H1 (cell line): ENCODE results near the gene VWF. TPM values are rescaled to one million over a fixed set of nuclear protein-coding genes. Genes with fewer than 3 reads are reported as not detected.
A peak's percentile ranks its signal among the peaks of the same experiment; 100 is the strongest.

Experiments
- CTCF ChIA-PET: fragments of 300-600 bp; sonication (Branson Sonifier 250); formaldehyde crosslinking; loops from one replicate; lab custom pipeline; 2021; ENCODE audit not compliant: partially characterized antibody; lab: Charles Lee
- POLR2A ChIA-PET: fragments of 300-600 bp; sonication (Branson Sonifier 250); formaldehyde crosslinking; loops from one replicate; lab custom pipeline; 2021; ENCODE audit warnings: inconsistent platforms; ENCODE audit not compliant: partially characterized antibody; lab: Charles Lee
- DNase-seq, 2 experiments: peaks; one replicate each; pipeline versions ENCODE4 v3.0.0 to v3.0.0-alpha.2; 2010 to 2022; ENCODE audit warnings: low spot score in 2 of 2, low read depth in 1 of 2, mixed read lengths in 1 of 2
- FAIRE-seq: peaks from 2 replicates; lab custom pipeline; 2011; peaks lifted over from hg19 to GRCh38; lab: Jason Lieb, UNC
- H2AFZ ChIP-seq: 2 replicates; pipeline ENCODE4 v1.8.1; 2012; ENCODE audit warnings: low read length, inconsistent platforms
- H2AK5ac ChIP-seq: 2 replicates; pipeline ENCODE4 v1.6.1; 2013; ENCODE audit warnings: low read depth, low read length
- H2BK120ac ChIP-seq: replicated peaks from 2 replicates; pipeline ENCODE3; 2013; ENCODE audit warnings: low read depth, low read length, inconsistent platforms
- H2BK12ac ChIP-seq: 2 replicates; pipeline ENCODE4 v1.6.1; 2013; ENCODE audit warnings: low read depth, low read length
- H2BK15ac ChIP-seq: 2 replicates; pipeline ENCODE4 v1.6.1; 2013; ENCODE audit warnings: low read length
- H2BK20ac ChIP-seq: 2 replicates; pipeline ENCODE4 v1.6.1; 2013; ENCODE audit warnings: low read length
- H2BK5ac ChIP-seq: 2 replicates; pipeline ENCODE4 v1.6.1; 2013; ENCODE audit warnings: low read depth, low read length
- H3K14ac ChIP-seq: 2 replicates; pipeline ENCODE4 v1.6.1; 2013; ENCODE audit warnings: inconsistent platforms; ENCODE audit not compliant: insufficient read length
- H3K18ac ChIP-seq: 2 replicates; pipeline ENCODE4 v1.6.1; 2013; ENCODE audit warnings: low read length; ENCODE audit errors: extremely low read depth
- H3K23ac ChIP-seq: 2 replicates; pipeline ENCODE4 v1.6.1; 2013; ENCODE audit warnings: inconsistent platforms; ENCODE audit not compliant: insufficient read length
- H3K23me2 ChIP-seq: 2 replicates; pipeline ENCODE4 v1.6.1; 2013; ENCODE audit warnings: low read depth, low read length
- H3K27ac ChIP-seq: 2 replicates; pipeline ENCODE4 v1.6.1; 2011; ENCODE audit warnings: low read depth, low read length, inconsistent platforms
- H3K27me3 ChIP-seq, 4 experiments: replicated peaks in 1 of 4; 1 replicate in 1 of 4; 2 replicates in 3 of 4; pipeline versions ENCODE4 v1.6.1 to v1.8.1; 2011 to 2013; ENCODE audit warnings: low read length in 3 of 4, mild to moderate bottlenecking in 3 of 4, inconsistent platforms in 2 of 4, mixed read lengths in 2 of 4, moderate library complexity in 1 of 4; ENCODE audit not compliant: control insufficient read depth in 3 of 4, insufficient read depth in 3 of 4; ENCODE audit errors: extremely low read depth in 1 of 4
- H3K36me3 ChIP-seq, 4 experiments: 2 replicates each; pipeline versions ENCODE4 v1.6.1 to v1.8.1; 2011 to 2013; ENCODE audit warnings: mild to moderate bottlenecking in 4 of 4, low read length in 3 of 4, moderate library complexity in 2 of 4, control low read depth in 1 of 4, inconsistent platforms in 1 of 4; ENCODE audit not compliant: insufficient read depth in 4 of 4, control insufficient read depth in 2 of 4
- H3K4ac ChIP-seq: replicated peaks from 2 replicates; pipeline ENCODE3; 2013; ENCODE audit warnings: low read length, low read depth, mixed read lengths, inconsistent platforms; ENCODE audit not compliant: insufficient read length
- H3K4me1 ChIP-seq, 4 experiments: replicated peaks in 1 of 4; 1 replicate in 1 of 4; 2 replicates in 3 of 4; pipeline versions ENCODE4 v1.6.1 to v1.8.1; 2011 to 2013; ENCODE audit warnings: low read length in 3 of 4, inconsistent platforms in 2 of 4, mixed read lengths in 1 of 4; ENCODE audit not compliant: insufficient read depth in 4 of 4, control insufficient read depth in 3 of 4
- H3K4me2 ChIP-seq, 2 experiments: 2 replicates each; pipeline versions ENCODE4 v1.6.1 to v1.8.1; 2011 to 2013; ENCODE audit warnings: low read depth in 2 of 2, low read length in 2 of 2, control low read depth in 1 of 2, inconsistent platforms in 1 of 2, mild to moderate bottlenecking in 1 of 2; ENCODE audit not compliant: insufficient read depth in 1 of 2
- H3K4me3 ChIP-seq, 4 experiments: fragments of 200-600, 300-600 bp in 1 of 4; sonication (generic), shearing (Covaris generic), sonication (Bioruptor Twin) in 1 of 4; 2 replicates each; pipeline versions ENCODE4 v1.5.1 to v1.8.1; 2011 to 2016; ENCODE audit warnings: low read length in 4 of 4, low read depth in 3 of 4, control low read depth in 2 of 4, inconsistent platforms in 2 of 4, mild to moderate bottlenecking in 2 of 4, mixed read lengths in 1 of 4, moderate library complexity in 1 of 4; ENCODE audit not compliant: insufficient read depth in 2 of 4; ENCODE audit errors: extremely low read depth in 1 of 4
- H3K56ac ChIP-seq: replicated peaks from 2 replicates; pipeline ENCODE3; 2013; ENCODE audit warnings: low read depth, mild to moderate bottlenecking, mixed read lengths, low read length, inconsistent platforms; ENCODE audit not compliant: insufficient read length
- H3K79me1 ChIP-seq: 2 replicates; pipeline ENCODE4 v1.6.1; 2013; ENCODE audit warnings: low read depth, low read length, control low read depth
- H3K79me2 ChIP-seq, 2 experiments: 2 replicates each; pipeline versions ENCODE4 v1.6.1 to v1.8.1; 2012 to 2013; ENCODE audit warnings: low read length in 2 of 2, mild to moderate bottlenecking in 2 of 2, inconsistent platforms in 1 of 2; ENCODE audit not compliant: insufficient read depth in 2 of 2, control insufficient read depth in 1 of 2
- H3K9ac ChIP-seq, 4 experiments: replicated peaks in 1 of 4; 1 replicate in 1 of 4; 2 replicates in 3 of 4; pipeline versions ENCODE4 v1.6.1 to v1.8.1; 2011 to 2013; ENCODE audit warnings: low read depth in 3 of 4, low read length in 3 of 4, control low read depth in 2 of 4, mild to moderate bottlenecking in 2 of 4, moderate library complexity in 2 of 4, inconsistent platforms in 1 of 4; ENCODE audit errors: extremely low read depth in 1 of 4
- H3K9me3 ChIP-seq, 2 experiments: 2 replicates each; pipeline versions ENCODE4 v1.6.1 to v1.8.1; 2012 to 2013; ENCODE audit warnings: mild to moderate bottlenecking in 2 of 2, moderate library complexity in 2 of 2, control low read depth in 1 of 2, inconsistent platforms in 1 of 2, low read depth in 1 of 2, low read length in 1 of 2, mixed read lengths in 1 of 2; ENCODE audit not compliant: insufficient read depth in 2 of 2
- H4K20me1 ChIP-seq, 2 experiments: replicated peaks in 1 of 2; 2 replicates each; pipeline versions ENCODE3 to v1.8.1; 2011 to 2013; ENCODE audit warnings: inconsistent platforms in 2 of 2, low read length in 2 of 2, mild to moderate bottlenecking in 1 of 2; ENCODE audit not compliant: insufficient read depth in 2 of 2, control insufficient read depth in 1 of 2
- H4K5ac ChIP-seq: 2 replicates; pipeline ENCODE4 v1.6.1; 2013; ENCODE audit warnings: low read length, low read depth, mixed read lengths, inconsistent platforms; ENCODE audit not compliant: insufficient read length
- H4K8ac ChIP-seq: 2 replicates; pipeline ENCODE4 v1.8.0; 2013; ENCODE audit warnings: mild to moderate bottlenecking, moderate library complexity, low read length, inconsistent platforms; ENCODE audit not compliant: insufficient read depth; ENCODE audit errors: extremely low read depth
- H4K91ac ChIP-seq: replicated peaks from 2 replicates; pipeline ENCODE3; 2013; ENCODE audit warnings: low read length, mixed read lengths, inconsistent platforms; ENCODE audit not compliant: insufficient read length
- RAD21 ChIP-seq, 2 experiments: IDR thresholded peaks in 1 of 2; conservative IDR thresholded peaks in 1 of 2; 2 replicates each; pipeline ENCODE4 v1.6.1; 2011; ENCODE audit warnings: low read depth in 2 of 2, low read length in 2 of 2, improper control_type of control experiment in 1 of 2, inconsistent platforms in 1 of 2, mild to moderate bottlenecking in 1 of 2, moderate library complexity in 1 of 2
- RFX5 ChIP-seq: IDR thresholded peaks from 2 replicates; pipeline ENCODE4 v1.6.1; 2011; ENCODE audit warnings: low read depth, low read length, improper control_type of control experiment, borderline replicate concordance
- RNF2 ChIP-seq: fragments of 200-900, 300-1000 bp; sonication (generic); IDR thresholded peaks from 2 replicates; pipeline ENCODE4 v1.7.1; 2016; ENCODE audit warnings: borderline replicate concordance, low read depth, mild to moderate bottlenecking, antibody characterized with exemption, low read length; ENCODE audit not compliant: poor library complexity, severe bottlenecking; ENCODE audit errors: missing control alignments
- TAF7 ChIP-seq: optimal IDR thresholded peaks from 2 replicates; pipeline ENCODE3; 2011; ENCODE audit warnings: low read depth, mild to moderate bottlenecking, inconsistent platforms, low read length, moderate library complexity, borderline replicate concordance
- WGBS, 2 experiments: shearing (Covaris generic) in 1 of 2; methylation state at CpG; one replicate each; pipeline versions ENCODE4 v1.1.6 to v1.1.7; 2013 to 2015; ENCODE audit warnings: low lambda C conversion rate in 2 of 2, mixed read lengths in 2 of 2, inconsistent platforms in 1 of 2, low coverage in 1 of 2, missing lambda C conversion rate in 1 of 2; ENCODE audit not compliant: insufficient replicate concordance in 2 of 2, insufficient coverage in 1 of 2, insufficient read length in 1 of 2; ENCODE audit errors: extremely low coverage in 1 of 2, missing lambda C conversion rate in 1 of 2; 5-methylcytosine and 5-hydroxymethylcytosine counted together
- polyA plus RNA-seq, 7 experiments: library from polyadenylated mRNA; depleted of rRNA in 3 of 7; stranded (reverse) in 5 of 7; unstranded in 2 of 7; fragments of >200 nt in 5 of 7; fragments of 200-250 nt in 2 of 7; gene quantifications; 1 replicate in 5 of 7; 2 replicates in 1 of 7; 4 replicates in 1 of 7; pipeline versions ENCODE4 v1.2.1 to v1.2.3, GENCODE V29; 2011 to 2013; ENCODE audit warnings: missing spikeins in 2 of 7, mixed read lengths in 2 of 7
- total RNA-seq: library from RNA; stranded (reverse); fragmentation: NEBNext Ultra II Directional; extraction: Animal tissue kit (Norgen Biotek cat#: 25700); gene quantifications from 2 replicates; pipeline ENCODE4 v1.2.1, GENCODE V29; 2021
- TF ChIP-seq, protein P1 (sequence below), 3 experiments: IDR thresholded peaks; 1 replicate in 2 of 3; 2 replicates in 1 of 3; pipeline versions ENCODE4 v1.5.1 to v1.6.1; 2011; ENCODE audit warnings: low read length in 3 of 3, mild to moderate bottlenecking in 3 of 3, inconsistent platforms in 2 of 3, low read depth in 1 of 3, moderate library complexity in 1 of 3; ENCODE audit not compliant: insufficient read depth in 1 of 3; ENCODE audit errors: control extremely low read depth in 1 of 3

VWF gene
- total and polyA plus RNA-seq, 2 of the 8 experiments (the other 6 are each of a cell fraction or from before 2014, with no cell fraction given): 0.39 to 0.60 TPM

DNA sequence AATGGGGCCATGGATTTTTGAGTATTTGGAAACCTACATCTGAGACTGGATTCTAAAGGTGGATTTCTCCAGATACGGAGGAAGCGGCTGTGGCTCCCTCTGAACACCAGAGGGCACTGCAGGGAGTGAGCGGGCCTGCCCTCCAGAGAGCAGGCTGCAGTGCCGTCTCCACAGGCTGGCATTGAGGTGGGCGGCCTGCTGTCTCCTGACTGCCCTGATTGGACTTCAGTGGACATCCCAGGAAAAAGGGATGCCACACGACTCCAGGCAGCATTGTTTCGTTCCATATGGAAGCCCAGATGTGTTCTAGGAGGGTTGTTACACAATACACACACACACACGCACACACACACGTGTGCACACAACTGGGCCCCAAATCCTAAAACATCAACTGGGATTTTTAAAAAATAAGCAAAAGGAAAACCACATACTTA, 158.5 kb downstream of the VWF start:
- no peak overlapping the region for H2BK120ac ChIP-seq
- H3K27me3 ChIP-seq: 0 out of 7 replicates have a peak, but pooled peaks cover 0 to 3% (median 0%) of the 10 kb centered on the region in 4 experiments
- peak in 1 of 2 experiments; percentile 81 for DNase-seq
- FAIRE-seq: no peak
- H3K56ac ChIP-seq: no peak overlapping the region
- H3K18ac ChIP-seq: no peak overlapping the region
- no peak overlapping the region for H2AFZ ChIP-seq
- H2BK20ac ChIP-seq: no peak overlapping the region
- ChIA-PET CTCF (interaction anchor here (1.1 to 5.1 kb wide), 14 partner anchors 8 to 79 kb away, joined by 3 to 45 read pairs (median 6); no protein-coding TSS in a partner anchor), POLR2A (no interaction called here)
- H2AK5ac ChIP-seq: no peak overlapping the region
- peak; percentile 51 to 63 for TF ChIP-seq RAD21 (IDR thresholded peaks at IDR 0.05 in 1 of 2, conservative IDR thresholded peaks at IDR 0.05 in 1 of 2; ENCODE audit: low read depth in 2 of 2, low read length in 2 of 2)
- TF ChIP-seq RFX5: no peak
- no peak for TF ChIP-seq RNF2
- TF ChIP-seq, protein P1, sequence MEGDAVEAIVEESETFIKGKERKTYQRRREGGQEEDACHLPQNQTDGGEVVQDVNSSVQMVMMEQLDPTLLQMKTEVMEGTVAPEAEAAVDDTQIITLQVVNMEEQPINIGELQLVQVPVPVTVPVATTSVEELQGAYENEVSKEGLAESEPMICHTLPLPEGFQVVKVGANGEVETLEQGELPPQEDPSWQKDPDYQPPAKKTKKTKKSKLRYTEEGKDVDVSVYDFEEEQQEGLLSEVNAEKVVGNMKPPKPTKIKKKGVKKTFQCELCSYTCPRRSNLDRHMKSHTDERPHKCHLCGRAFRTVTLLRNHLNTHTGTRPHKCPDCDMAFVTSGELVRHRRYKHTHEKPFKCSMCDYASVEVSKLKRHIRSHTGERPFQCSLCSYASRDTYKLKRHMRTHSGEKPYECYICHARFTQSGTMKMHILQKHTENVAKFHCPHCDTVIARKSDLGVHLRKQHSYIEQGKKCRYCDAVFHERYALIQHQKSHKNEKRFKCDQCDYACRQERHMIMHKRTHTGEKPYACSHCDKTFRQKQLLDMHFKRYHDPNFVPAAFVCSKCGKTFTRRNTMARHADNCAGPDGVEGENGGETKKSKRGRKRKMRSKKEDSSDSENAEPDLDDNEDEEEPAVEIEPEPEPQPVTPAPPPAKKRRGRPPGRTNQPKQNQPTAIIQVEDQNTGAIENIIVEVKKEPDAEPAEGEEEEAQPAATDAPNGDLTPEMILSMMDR (IDR thresholded peaks at IDR 0.05; ENCODE audit: control extremely low read depth in 1 of 3, insufficient read depth in 1 of 3, low read depth in 1 of 3, low read length in 3 of 3): peak; percentile 84 to 90 (median 88)
- no peak for TF ChIP-seq TAF7
- H2BK15ac ChIP-seq: no peak overlapping the region
- H3K4ac ChIP-seq: no peak overlapping the region
- H4K20me1 ChIP-seq: peaks cover 0 to 4% of the 10 kb centered on the region in 2 experiments
- no peak overlapping the region for H3K23ac ChIP-seq
- no peak overlapping the region for H3K27ac ChIP-seq
- H3K4me2 ChIP-seq: no peak overlapping the region
- peaks cover 5 to 14% (median 12%) of the 10 kb centered on the region in 4 experiments; a peak in 6 of 7 replicates for H3K4me1 ChIP-seq
- 37% methylated on average over 9 of the region's 9 CpGs; no CpG with 5 or more reads in 1 of the 2 experiments for WGBS, 2 experiments
- H3K14ac ChIP-seq: no peak overlapping the region
- no peak overlapping the region for H4K8ac ChIP-seq
- H3K4me3 ChIP-seq: no peak overlapping the region
- H3K79me1 ChIP-seq: no peaks in the 10 kb centered on the region
- no peak overlapping the region for H4K91ac ChIP-seq
- no peak overlapping the region; the same call in 1 of the 2 replicates for H2BK5ac ChIP-seq
- H2BK12ac ChIP-seq: peak overlapping the region; percentile 90; the same call in 1 of the 2 replicates
- H3K79me2 ChIP-seq: no peaks in the 10 kb centered on the region
- no peak overlapping the region for H4K5ac ChIP-seq
- no peaks in the 10 kb centered on the region for H3K9me3 ChIP-seq
- no peak overlapping the region for H3K9ac ChIP-seq
- no peaks in the 10 kb centered on the region for H3K23me2 ChIP-seq
- no peaks in the 10 kb centered on the region for H3K36me3 ChIP-seq
